WTC11 (cell line): ENCODE data around the gene FIS1.

Experiments used
- ARID4B ChIP-seq: sonication (generic); formaldehyde crosslinking; IDR thresholded peaks from 2 replicates; pipeline ENCODE4 v1.8.0; 2023; ENCODE audit warnings: missing genetic modification reagents, mild to moderate bottlenecking, borderline replicate concordance
- CREB1 ChIP-seq: sonication (generic); formaldehyde crosslinking; IDR thresholded peaks from 2 replicates; pipeline ENCODE4 v1.8.0; 2023; ENCODE audit warnings: mild to moderate bottlenecking, missing genetic modification reagents
- CTCF ChIP-seq: fragments of 200-600 bp; IDR thresholded peaks from 2 replicates; pipeline ENCODE4 v1.8.0; 2022; ENCODE audit warnings: antibody characterized with exemption
- ESRRA ChIP-seq: sonication (generic); formaldehyde crosslinking; IDR thresholded peaks from 2 replicates; pipeline ENCODE4 v1.8.1; 2022; ENCODE audit warnings: mild to moderate bottlenecking, missing genetic modification reagents, borderline replicate concordance
- GABPB1 ChIP-seq: sonication (generic); formaldehyde crosslinking; IDR thresholded peaks from 2 replicates; pipeline ENCODE4 v1.8.1; 2023; ENCODE audit warnings: mild to moderate bottlenecking, missing genetic modification reagents
- GRHL2 ChIP-seq: fragments of 250-450 bp; sonication (Bioruptor Pico); IDR thresholded peaks from 2 replicates; pipeline ENCODE4 v1.8.0; 2022; ENCODE audit warnings: mild to moderate bottlenecking, moderate library complexity; ENCODE audit not compliant: insufficient replicate concordance, severe bottlenecking
- MAX ChIP-seq: sonication (generic); formaldehyde crosslinking; IDR thresholded peaks from 2 replicates; pipeline ENCODE4 v1.8.0; 2022; ENCODE audit warnings: mild to moderate bottlenecking, missing genetic modification reagents
- SP1 ChIP-seq: sonication (generic); formaldehyde crosslinking; conservative IDR thresholded peaks from 2 replicates; pipeline ENCODE4 v1.8.1; 2022; ENCODE audit warnings: missing genetic modification reagents
- TCF7 ChIP-seq: sonication (generic); formaldehyde crosslinking; IDR thresholded peaks from 2 replicates; pipeline ENCODE4 v1.8.0; 2022; ENCODE audit warnings: mild to moderate bottlenecking, low read depth, missing genetic modification reagents, moderate library complexity
- USF1 ChIP-seq: sonication (generic); formaldehyde crosslinking; IDR thresholded peaks from 2 replicates; pipeline ENCODE4 v1.8.0; 2022; ENCODE audit warnings: mild to moderate bottlenecking, missing genetic modification reagents
- ZBTB21 ChIP-seq: sonication (generic); formaldehyde crosslinking; IDR thresholded peaks from 2 replicates; pipeline ENCODE4 v1.8.1; 2023; ENCODE audit warnings: mild to moderate bottlenecking, missing genetic modification reagents, borderline replicate concordance
- ZNF512 ChIP-seq: sonication (generic); formaldehyde crosslinking; IDR thresholded peaks from 2 replicates; pipeline ENCODE4 v1.8.1; 2022; ENCODE audit warnings: missing genetic modification reagents, borderline replicate concordance
- TF ChIP-seq, protein P1 (sequence below): sonication (generic); formaldehyde crosslinking; conservative IDR thresholded peaks from 2 replicates; pipeline ENCODE4 v1.8.1; 2022; ENCODE audit warnings: mild to moderate bottlenecking, missing genetic modification reagents
- TF ChIP-seq, protein P2 (sequence below): sonication (generic); formaldehyde crosslinking; IDR thresholded peaks from 2 replicates; pipeline ENCODE4 v1.8.1; 2022; ENCODE audit warnings: low read depth, mild to moderate bottlenecking, moderate library complexity, missing genetic modification reagents, borderline replicate concordance

DNA sequence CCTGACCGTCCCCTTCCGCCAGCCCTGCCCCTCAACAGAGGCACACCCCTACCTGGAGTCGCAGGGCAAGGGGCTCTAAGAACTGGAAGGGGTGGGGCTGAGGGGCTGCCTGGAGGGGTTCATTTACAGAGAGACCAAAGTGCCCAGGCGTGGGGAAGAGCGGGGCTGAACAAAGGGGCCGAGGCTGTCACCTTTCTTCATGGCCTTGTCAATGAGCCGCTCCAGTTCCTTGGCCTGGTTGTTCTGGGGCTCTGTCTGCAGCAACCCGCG lies 5.0 kb downstream of the FIS1 start:
- TF ChIP-seq ZBTB21 (CRISPR knock-in tag) = no peak
- no peak for TF ChIP-seq TCF7 (CRISPR knock-in tag)
- no peak for TF ChIP-seq ARID4B (CRISPR knock-in tag)
- no peak for TF ChIP-seq CTCF
- TF ChIP-seq GABPB1 (CRISPR knock-in tag) = no peak
- no peak for TF ChIP-seq ESRRA (CRISPR knock-in tag)
- TF ChIP-seq ZNF512 (CRISPR knock-in tag) = no peak
- TF ChIP-seq CREB1 (CRISPR knock-in tag) = no peak
- no peak for TF ChIP-seq MAX
- TF ChIP-seq SP1 (CRISPR knock-in tag) = no peak
- TF ChIP-seq USF1 (CRISPR knock-in tag) = no peak
- no peak for TF ChIP-seq GRHL2 (CRISPR knock-in tag)
- TF ChIP-seq, protein P1, sequence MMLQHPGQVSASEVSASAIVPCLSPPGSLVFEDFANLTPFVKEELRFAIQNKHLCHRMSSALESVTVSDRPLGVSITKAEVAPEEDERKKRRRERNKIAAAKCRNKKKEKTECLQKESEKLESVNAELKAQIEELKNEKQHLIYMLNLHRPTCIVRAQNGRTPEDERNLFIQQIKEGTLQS (CRISPR knock-in tag) = no peak
- TF ChIP-seq, protein P2, sequence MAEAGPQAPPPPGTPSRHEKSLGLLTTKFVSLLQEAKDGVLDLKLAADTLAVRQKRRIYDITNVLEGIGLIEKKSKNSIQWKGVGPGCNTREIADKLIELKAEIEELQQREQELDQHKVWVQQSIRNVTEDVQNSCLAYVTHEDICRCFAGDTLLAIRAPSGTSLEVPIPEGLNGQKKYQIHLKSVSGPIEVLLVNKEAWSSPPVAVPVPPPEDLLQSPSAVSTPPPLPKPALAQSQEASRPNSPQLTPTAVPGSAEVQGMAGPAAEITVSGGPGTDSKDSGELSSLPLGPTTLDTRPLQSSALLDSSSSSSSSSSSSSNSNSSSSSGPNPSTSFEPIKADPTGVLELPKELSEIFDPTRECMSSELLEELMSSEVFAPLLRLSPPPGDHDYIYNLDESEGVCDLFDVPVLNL (CRISPR knock-in tag) = no peak
